Peyer's patch (tissue), 4 donors: ENCODE measurements around the gene DUT. TPM values are rescaled to one million over a fixed set of nuclear protein-coding genes. Genes with fewer than 3 reads are reported as not detected.

Source experiments
- DNase-seq, 3 donors: peaks; one replicate each; pipeline ENCODE4 v3.0.0-alpha.2; 2017 to 2019
- H3K27ac ChIP-seq, 4 donors: fragments of 200-600 bp; sonication (generic); one replicate each; pipeline ENCODE4 v1.5.1; 2016 to 2019
- H3K27me3 ChIP-seq, 2 donors: fragments of 200-600 bp; sonication (generic); one replicate each; pipeline ENCODE4 v1.5.1; 2019
- H3K36me3 ChIP-seq, 3 donors: fragments of 200-600 bp; sonication (generic); one replicate each; pipeline ENCODE4 v1.5.1; 2016 to 2019
- H3K4me1 ChIP-seq, 4 donors: fragments of 200-600 bp; sonication (generic); one replicate each; pipeline ENCODE4 v1.5.1; 2016 to 2019
- H3K4me3 ChIP-seq, 4 donors: fragments of 200-600 bp; sonication (generic); 1 replicate in 3 of 4; 2 replicates in 1 of 4; pipeline ENCODE4 v1.5.1; 2016 to 2019; ENCODE audit warnings: mild to moderate bottlenecking in 1 of 4
- H3K9me3 ChIP-seq, 4 donors: fragments of 200-600 bp; sonication (generic); one replicate each; pipeline ENCODE4 v1.5.1; 2016 to 2019; ENCODE audit warnings: mild to moderate bottlenecking in 1 of 4
- POLR2A ChIP-seq, 2 donors: fragments of 450-650 bp; IDR thresholded peaks; one replicate each; pipeline ENCODE4 v1.5.1; 2017; ENCODE audit warnings: antibody characterized with exemption in 2 of 2, mild to moderate bottlenecking in 2 of 2, moderate library complexity in 2 of 2
- total RNA-seq, 4 donors: library from RNA; depleted of rRNA; stranded (reverse); fragments of >200 nt; gene quantifications; one replicate each; pipeline ENCODE4 v1.1.0, GENCODE V29; 2016
- TF ChIP-seq, protein P1 (sequence below), 6 experiments: fragments of 450-650 bp in 4 of 6; fragments of 200-600 bp in 2 of 6; sonication (generic) in 1 of 6; IDR thresholded peaks; one replicate each; pipeline ENCODE4 v1.5.1; 2017 to 2019; ENCODE audit warnings: antibody characterized with exemption in 6 of 6, mild to moderate bottlenecking in 3 of 6, moderate library complexity in 1 of 6

Gene DUT
- total RNA-seq, 4 donors from 2014 or later = 13.7 to 97.4 (median 37.1) TPM

DNA sequence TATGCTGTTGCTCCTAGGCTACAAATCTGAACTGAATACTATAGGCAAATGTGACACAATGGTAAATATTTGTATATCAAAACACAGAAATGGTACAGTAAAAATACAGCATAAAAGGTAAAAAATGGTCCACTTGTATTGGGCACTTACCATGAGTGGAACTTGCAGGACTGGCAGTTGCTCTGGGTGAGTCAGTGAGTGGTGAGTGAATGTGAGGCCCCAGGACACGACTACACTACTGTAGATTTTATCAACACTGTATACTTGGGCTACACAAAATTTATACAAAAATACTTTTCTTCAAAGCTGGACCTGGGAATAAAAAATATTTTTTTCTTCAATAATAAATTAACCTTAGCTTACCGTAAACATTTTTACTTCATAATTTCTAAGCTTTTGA lies 41.6 kb upstream of the DUT start:
- Histone ChIP-seq H3K4me3 (no peak overlapping the region), H3K36me3 (no peaks in the 10 kb centered on the region), H3K9me3 (no peaks in the 10 kb centered on the region), H3K27me3 (no peaks in the 10 kb centered on the region), H3K27ac (no peak overlapping the region), H3K4me1 (no peaks in the 10 kb centered on the region)
- no peak for DNase-seq
- TF ChIP-seq POLR2A (IDR thresholded peaks at IDR 0.05) = no peak
- TF ChIP-seq, protein P1, sequence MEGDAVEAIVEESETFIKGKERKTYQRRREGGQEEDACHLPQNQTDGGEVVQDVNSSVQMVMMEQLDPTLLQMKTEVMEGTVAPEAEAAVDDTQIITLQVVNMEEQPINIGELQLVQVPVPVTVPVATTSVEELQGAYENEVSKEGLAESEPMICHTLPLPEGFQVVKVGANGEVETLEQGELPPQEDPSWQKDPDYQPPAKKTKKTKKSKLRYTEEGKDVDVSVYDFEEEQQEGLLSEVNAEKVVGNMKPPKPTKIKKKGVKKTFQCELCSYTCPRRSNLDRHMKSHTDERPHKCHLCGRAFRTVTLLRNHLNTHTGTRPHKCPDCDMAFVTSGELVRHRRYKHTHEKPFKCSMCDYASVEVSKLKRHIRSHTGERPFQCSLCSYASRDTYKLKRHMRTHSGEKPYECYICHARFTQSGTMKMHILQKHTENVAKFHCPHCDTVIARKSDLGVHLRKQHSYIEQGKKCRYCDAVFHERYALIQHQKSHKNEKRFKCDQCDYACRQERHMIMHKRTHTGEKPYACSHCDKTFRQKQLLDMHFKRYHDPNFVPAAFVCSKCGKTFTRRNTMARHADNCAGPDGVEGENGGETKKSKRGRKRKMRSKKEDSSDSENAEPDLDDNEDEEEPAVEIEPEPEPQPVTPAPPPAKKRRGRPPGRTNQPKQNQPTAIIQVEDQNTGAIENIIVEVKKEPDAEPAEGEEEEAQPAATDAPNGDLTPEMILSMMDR (IDR thresholded peaks at IDR 0.05) = no peak

DNA sequence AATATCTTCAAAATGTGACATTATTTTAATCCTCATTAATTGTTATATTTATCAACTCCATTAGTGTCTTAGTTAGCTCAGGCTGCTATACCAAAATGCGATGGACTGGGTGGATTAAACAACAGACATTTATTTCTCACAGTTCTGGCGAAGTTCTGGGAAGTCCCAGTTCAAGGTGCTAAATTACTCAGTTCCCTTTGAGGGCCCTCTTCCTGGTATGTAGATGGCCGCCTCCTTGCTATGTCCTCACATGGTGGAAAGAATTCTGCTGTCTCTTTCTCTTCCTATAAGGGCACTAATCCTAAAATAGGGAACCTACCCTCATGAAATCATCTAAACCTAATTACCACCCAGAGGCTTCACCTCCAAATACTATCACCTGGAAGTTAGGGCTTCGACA lies 38.8 kb upstream of the DUT start:
- H3K27me3 ChIP-seq = no peaks in the 10 kb centered on the region
- no peak overlapping the region for H3K4me3 ChIP-seq
- H3K4me1 ChIP-seq = no peaks in the 10 kb centered on the region
- TF ChIP-seq, protein P1 (IDR thresholded peaks at IDR 0.05) = no peak
- no peak for TF ChIP-seq POLR2A (IDR thresholded peaks at IDR 0.05)
- no peak overlapping the region for H3K27ac ChIP-seq
- no peak for DNase-seq
- H3K9me3 ChIP-seq = no peaks in the 10 kb centered on the region
- H3K36me3 ChIP-seq = no peaks in the 10 kb centered on the region

GRCh38 chr15:48297668-48298067 lies 33.6 kb upstream of the DUT start:
- Histone ChIP-seq H3K36me3 (no peaks in the 10 kb centered on the region), H3K9me3 (no peaks in the 10 kb centered on the region), H3K27me3 (no peaks in the 10 kb centered on the region), H3K4me1 (no peaks in the 10 kb centered on the region), H3K27ac (no peak overlapping the region), H3K4me3 (no peak overlapping the region)
- TF ChIP-seq, protein P1 (IDR thresholded peaks at IDR 0.05) = no peak
- TF ChIP-seq POLR2A (IDR thresholded peaks at IDR 0.05) = no peak
- no peak for DNase-seq

GRCh38 chr15:48298914-48299313 lies 32.3 kb upstream of the DUT start:
- Histone ChIP-seq H3K4me1 (no peaks in the 10 kb centered on the region), H3K27me3 (no peaks in the 10 kb centered on the region), H3K27ac (no peak overlapping the region), H3K36me3 (no peaks in the 10 kb centered on the region), H3K4me3 (no peak overlapping the region), H3K9me3 (no peaks in the 10 kb centered on the region)
- no peak for DNase-seq
- TF ChIP-seq, protein P1 (IDR thresholded peaks at IDR 0.05) = no peak
- no peak for TF ChIP-seq POLR2A (IDR thresholded peaks at IDR 0.05)

DNA sequence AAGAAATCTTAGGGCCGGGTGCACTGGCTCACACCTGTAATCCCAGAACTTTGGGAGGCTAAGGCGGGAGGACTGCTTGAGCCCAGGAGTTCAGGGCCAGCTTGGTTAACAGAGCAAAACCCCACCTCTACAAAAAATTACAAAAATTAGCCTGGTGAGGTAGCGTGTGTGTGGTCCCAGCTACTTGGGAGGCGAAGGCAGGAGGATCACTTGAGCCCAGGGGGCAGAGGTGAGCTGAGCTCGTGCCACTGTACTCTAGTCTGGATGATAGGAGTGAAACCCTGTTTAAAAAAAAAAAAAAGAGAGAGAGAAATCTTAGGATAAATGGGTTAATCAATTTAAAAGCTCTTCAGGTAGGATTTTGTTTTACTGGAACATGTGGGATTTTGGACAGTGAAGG lies 31.2 kb upstream of the DUT start:
- no peak for DNase-seq
- no peak for TF ChIP-seq POLR2A (IDR thresholded peaks at IDR 0.05)
- TF ChIP-seq, protein P1 (IDR thresholded peaks at IDR 0.05) = no peak
- Histone ChIP-seq H3K9me3 (no peaks in the 10 kb centered on the region), H3K4me1 (no peaks in the 10 kb centered on the region), H3K36me3 (no peaks in the 10 kb centered on the region), H3K4me3 (no peak overlapping the region), H3K27ac (no peak overlapping the region), H3K27me3 (no peaks in the 10 kb centered on the region)

GRCh38 chr15:48304398-48304797 lies 26.8 kb upstream of the DUT start:
- no peaks in the 10 kb centered on the region for H3K9me3 ChIP-seq
- no peaks in the 10 kb centered on the region for H3K36me3 ChIP-seq
- no peak for TF ChIP-seq POLR2A (IDR thresholded peaks at IDR 0.05)
- TF ChIP-seq, protein P1 (IDR thresholded peaks at IDR 0.05) = no peak
- no peak overlapping the region for H3K4me3 ChIP-seq
- no peaks in the 10 kb centered on the region for H3K27me3 ChIP-seq
- DNase-seq = no peak
- no peak overlapping the region for H3K27ac ChIP-seq
- no peaks in the 10 kb centered on the region for H3K4me1 ChIP-seq
